ENCODE data around the gene PTHLH. TPM values are rescaled to one million over a fixed set of nuclear protein-coding genes. Genes with fewer than 3 reads are reported as not detected.

Gene PTHLH
- total RNA-seq, 1 experiment from 2014 or later = 0.35 TPM

DNA sequence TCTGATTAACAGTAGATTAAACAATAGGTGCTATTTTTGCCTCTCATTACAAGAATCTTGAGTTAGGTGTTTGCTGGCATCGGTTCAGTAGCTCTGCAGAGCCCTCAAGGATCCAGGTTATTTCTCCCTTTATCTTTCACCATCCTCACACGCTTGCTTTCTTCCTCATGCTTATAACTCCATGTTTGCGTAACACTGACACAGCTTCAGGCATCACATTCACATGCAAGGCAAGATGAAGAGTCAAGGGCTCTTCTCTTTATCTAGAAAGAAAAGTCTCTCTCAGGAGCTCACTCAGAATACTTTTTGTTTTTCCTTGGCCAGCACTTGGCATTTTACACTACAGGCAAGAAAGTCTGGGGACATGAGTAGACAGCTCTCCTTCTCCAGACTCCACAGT lies 24.2 kb upstream of the PTHLH start:
- Mint-ChIP-seq H3K27ac (peak overlapping the region in 2 of 3 experiments; percentile 42 to 54; a peak in 4 of 7 replicates), H3K9me3 (no peaks in the 10 kb centered on the region; a peak in 1 of 5 replicates), H3K4me3 (no peak overlapping the region), H3K4me1 (peaks cover 17 to 18% of the 10 kb centered on the region in 2 experiments), H3K27me3 (ENCODE audit: low read depth) (no peaks in the 10 kb centered on the region; the same call in none of the 2 replicates), H3K36me3 (ENCODE audit: insufficient read depth in 1 of 3, low read depth in 3 of 3) (no peaks in the 10 kb centered on the region; a peak in 1 of 7 replicates)
- Histone ChIP-seq H4K5ac (ENCODE audit: insufficient read length, low read depth, low read length) (no peak overlapping the region), H2AK5ac (ENCODE audit: insufficient read length, low read length) (no peak overlapping the region), H2BK15ac (ENCODE audit: low read depth, low read length) (no peak overlapping the region), H3K4me1 (ENCODE audit: insufficient read depth, low read length) (peaks cover 5% of the 10 kb centered on the region), H2BK120ac (ENCODE audit: low read depth, low read length, poor library complexity, severe bottlenecking) (no peak overlapping the region), H3K9ac (ENCODE audit: extremely low read depth, insufficient read length, low read length) (no peak overlapping the region), H2BK5ac (ENCODE audit: insufficient read length, low read length) (no peak overlapping the region), H3K23me2 (ENCODE audit: insufficient read length, low read depth, low read length, poor library complexity, severe bottlenecking) (no peaks in the 10 kb centered on the region), H3K27me3 (ENCODE audit: insufficient read depth, low read length) (no peaks in the 10 kb centered on the region), H3K79me2 (ENCODE audit: insufficient read depth, low read length) (no peaks in the 10 kb centered on the region), H2AFZ (ENCODE audit: low read length) (no peak overlapping the region), H3K79me1 (ENCODE audit: insufficient read depth, low read depth, low read length, poor library complexity, severe bottlenecking) (no peaks in the 10 kb centered on the region), H3K14ac (ENCODE audit: insufficient read depth, low read length) (no peak overlapping the region), H3K9me3 (ENCODE audit: control insufficient read depth, low read depth, low read length) (no peaks in the 10 kb centered on the region), H3K4me2 (ENCODE audit: insufficient read depth, insufficient read length, low read length) (no peak overlapping the region), H2BK12ac (ENCODE audit: insufficient read length, low read depth, low read length) (no peak overlapping the region), H4K8ac (replicated peaks; ENCODE audit: insufficient read length, low read depth, low read length) (no peak overlapping the region), H3K4ac (ENCODE audit: low read depth, low read length) (no peak overlapping the region), H3K23ac (ENCODE audit: insufficient read length, low read depth, low read length) (no peak overlapping the region), H3K18ac (ENCODE audit: insufficient read length, low read depth, low read length) (no peak overlapping the region), H2BK20ac (ENCODE audit: low read depth, low read length, poor library complexity, severe bottlenecking) (no peak overlapping the region), H3T11ph (ENCODE audit: low read length) (no peak overlapping the region), H4K20me1 (ENCODE audit: control insufficient read depth, insufficient read depth, insufficient read length) (no peaks in the 10 kb centered on the region), H3K56ac (ENCODE audit: insufficient read length, low read depth, low read length) (no peak overlapping the region), H3K27ac (ENCODE audit: insufficient read length, low read depth, low read length) (no peak overlapping the region), H4K91ac (ENCODE audit: insufficient read length, low read depth, low read length) (no peak overlapping the region)
- WGBS (ENCODE audit: extremely low coverage, insufficient read length, low lambda C conversion rate) = no CpG with 5 or more reads among the region's 3 CpGs
- TF ChIP-seq CTCF (conservative IDR thresholded peaks at IDR 0.05) = no peak
- DNase-seq = no peak

All from H9 (cell line).